COLO829 (cell line): ENCODE results near the gene GTF2A1L.
"Not testable (repeated sequence)": the region's sequence is repeated elsewhere in the genome, so short reads cannot be mapped to it uniquely, and the experiment has no call there.

ENCODE experiments used
- DNase-seq: peaks from one replicate; pipeline ENCODE4 v3.0.0; 2012; ENCODE audit warnings: low spot score

GTF2A1L gene

DNA sequence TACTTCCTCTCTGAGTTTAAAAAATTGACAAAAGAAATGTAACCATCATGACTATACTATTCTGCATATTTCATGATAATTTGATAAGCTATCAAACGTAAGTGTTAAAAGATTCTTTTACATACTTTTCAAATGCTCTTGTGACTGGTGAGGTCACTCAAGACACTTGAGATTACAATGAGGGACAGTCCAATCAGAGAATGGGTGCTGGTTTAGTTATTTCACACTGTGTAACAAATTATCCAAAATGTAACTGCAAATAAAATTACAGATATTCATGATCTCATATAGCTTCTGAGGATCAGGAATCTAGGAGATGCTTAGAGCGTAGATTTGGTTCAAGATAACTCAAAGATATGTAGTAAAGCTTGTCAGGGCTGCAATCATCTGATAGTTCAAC, 4.4 kb upstream of the GTF2A1L start:
- no peak for DNase-seq

DNA sequence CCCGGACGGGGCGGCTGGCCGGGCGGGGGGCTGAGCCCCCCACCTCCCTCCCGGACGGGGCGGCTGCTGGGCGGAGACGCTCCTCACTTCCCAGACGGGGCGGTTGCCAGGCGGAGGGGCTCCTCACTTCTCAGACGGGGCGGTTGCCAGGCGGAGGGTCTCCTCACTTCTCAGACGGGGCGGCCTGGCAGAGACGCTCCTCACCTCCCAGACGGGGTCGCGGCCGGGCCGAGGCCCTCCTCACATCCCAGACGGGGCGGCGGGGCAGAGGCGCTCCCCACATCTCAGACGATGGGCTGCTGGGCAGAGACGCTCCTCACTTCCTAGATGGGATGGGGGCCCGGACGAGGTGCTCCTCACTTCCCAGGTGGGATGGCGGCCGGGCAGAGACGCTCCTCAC, 3.1 kb upstream of the GTF2A1L start:
- not testable (repeated sequence) for DNase-seq

DNA sequence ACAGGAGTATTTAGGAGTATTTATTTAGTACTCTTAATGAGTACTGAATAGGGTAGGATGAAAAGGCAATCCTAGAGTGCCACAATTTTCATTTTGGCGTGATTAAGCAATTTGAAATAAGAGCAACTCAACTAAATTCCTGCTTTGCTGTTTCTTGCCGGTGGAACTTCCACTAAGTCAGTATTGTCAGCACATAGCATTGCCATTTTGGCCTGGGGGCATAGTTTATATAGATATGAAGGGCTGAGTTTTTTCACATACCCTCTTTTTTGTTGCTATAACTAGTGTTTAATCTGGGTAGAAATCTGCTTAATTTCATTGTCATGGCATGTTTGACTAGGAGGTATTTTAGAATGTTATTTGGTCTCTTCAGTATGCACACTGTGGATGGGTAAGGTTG, 1.9 kb downstream of the GTF2A1L start:
- no peak for DNase-seq

DNA sequence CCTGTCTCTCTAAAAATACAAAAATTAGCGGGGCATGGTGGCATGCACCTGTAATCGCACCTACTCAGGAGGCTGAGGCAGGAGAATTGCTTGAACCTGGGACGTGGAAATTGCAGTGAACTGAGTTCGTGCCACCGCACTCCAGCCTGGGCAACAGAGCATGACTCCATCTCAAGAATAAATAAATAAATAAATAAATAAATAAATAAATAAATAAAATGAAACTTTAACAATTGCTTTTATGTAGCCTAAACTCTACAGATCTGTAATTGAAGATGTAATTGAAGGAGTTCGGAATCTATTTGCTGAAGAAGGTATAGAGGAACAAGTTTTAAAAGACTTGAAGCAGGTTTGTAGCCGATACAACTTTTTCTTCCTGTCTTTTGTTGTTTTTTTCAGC, 2.9 kb downstream of the GTF2A1L start:
- no peak for DNase-seq

DNA sequence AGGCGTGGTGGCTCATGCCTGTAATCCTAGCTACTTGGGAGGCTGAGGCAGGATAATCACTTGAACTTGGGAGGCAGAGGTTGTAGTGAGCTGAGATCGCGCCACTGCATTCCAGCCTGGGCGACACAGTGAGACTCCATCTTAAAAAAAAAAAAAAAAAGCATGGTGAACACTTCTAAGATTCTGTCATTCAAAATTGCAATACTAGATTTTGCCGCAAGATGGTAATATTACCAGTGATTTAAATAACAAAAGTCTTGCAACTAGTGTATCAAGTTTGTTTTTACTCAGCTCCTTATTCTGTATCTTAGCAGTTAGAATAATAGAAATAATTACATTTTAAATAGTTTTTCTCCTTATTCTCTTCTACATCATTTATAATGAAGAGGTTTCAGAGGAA, 5.0 kb downstream of the GTF2A1L start:
- not testable (repeated sequence) for DNase-seq

DNA sequence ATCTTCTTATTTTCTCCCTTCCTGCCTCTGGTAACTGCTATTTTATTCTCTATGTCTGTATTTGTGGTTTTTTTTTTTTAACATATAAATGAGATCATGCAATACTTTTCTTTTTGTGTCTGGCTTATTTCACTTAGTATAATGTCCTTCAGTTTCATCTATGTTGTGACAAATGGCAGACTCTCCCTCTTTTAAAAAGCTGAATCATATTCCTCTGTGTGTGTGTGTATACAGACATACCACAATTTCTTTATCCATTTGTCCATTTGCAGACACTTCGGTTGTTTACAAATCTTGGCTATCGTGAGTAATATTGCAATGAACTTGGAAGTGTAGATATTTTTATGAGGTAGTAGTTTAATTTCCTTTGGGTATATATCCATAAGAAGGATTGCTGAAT, 7.0 kb downstream of the GTF2A1L start:
- no peak for DNase-seq

DNA sequence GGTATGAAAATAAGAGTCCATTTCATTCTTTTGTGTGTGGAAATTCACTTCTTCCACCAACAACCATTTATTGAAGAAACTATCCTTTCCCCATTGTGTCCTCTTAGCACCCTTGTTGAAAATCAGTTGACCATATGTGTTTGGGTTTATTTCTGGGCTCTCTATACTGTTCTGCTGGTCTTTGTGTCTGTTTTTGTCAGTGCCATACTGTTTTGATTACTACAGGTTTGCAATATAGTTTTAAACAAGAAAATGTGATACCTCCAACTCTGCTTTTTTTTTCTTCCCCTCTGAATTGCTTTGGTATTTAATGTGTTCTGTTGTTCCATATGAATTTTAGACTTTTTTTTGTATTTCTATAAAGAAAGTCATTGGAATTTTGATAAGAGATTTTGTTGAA, 8.4 kb downstream of the GTF2A1L start:
- no peak for DNase-seq

DNA sequence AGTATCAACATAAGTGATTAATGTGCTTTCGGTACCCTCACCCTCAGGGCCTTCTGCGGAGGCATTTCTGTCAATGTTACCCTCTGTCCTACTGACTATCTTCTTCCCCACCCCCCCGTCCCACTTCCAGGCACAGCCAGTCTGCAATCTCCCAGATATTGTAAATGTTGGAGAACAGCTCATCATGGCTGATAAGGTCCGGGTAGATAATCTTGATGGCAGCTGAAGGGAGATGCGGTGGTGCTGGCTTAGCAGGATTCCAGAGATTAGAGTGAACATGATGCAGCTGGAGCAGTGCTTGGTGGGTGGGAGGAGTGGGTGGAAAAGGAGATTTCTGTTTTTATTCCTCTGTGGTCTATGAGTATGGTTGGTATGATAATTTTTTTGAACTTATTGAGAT, 15.5 kb downstream of the GTF2A1L start:
- no peak for DNase-seq

DNA sequence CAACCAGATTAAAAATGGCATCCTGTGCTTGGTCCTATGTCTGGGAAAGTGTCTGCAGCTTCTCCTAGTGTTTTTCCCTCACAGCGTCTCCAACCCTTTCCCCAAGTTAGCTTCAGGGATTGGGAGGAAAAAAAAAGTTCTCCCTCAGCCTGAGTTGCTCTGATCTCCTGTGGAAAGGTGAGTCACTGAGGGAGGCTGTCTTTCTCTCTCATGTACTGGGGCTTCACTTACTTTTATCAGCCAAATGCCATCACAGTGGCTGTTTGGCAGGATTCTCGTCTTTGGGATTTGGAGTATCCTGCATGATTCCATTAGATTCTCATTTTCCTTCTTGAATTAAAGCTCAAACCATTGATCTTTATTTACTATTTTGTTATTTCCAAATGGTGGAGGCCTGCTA, 18.1 kb downstream of the GTF2A1L start:
- DNase-seq, result no peak

DNA sequence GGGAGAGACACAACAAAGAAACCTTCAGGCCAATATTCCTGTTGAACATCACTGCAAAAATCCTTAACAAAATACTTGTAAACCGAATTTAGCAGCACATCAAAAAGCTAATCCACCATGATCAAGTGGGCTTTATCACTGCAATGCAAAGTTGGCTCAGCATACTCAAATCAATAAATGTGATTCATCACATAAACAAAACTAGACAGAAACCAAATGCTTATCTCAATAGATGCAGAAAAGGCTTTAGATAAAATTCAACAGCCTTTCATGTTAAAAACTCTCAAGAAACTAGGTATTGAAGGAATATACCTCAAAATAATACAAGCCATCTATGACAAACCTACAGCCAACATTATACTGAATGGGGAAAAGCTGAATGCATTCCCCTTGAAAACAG, 20.6 kb downstream of the GTF2A1L start:
- no peak for DNase-seq

DNA sequence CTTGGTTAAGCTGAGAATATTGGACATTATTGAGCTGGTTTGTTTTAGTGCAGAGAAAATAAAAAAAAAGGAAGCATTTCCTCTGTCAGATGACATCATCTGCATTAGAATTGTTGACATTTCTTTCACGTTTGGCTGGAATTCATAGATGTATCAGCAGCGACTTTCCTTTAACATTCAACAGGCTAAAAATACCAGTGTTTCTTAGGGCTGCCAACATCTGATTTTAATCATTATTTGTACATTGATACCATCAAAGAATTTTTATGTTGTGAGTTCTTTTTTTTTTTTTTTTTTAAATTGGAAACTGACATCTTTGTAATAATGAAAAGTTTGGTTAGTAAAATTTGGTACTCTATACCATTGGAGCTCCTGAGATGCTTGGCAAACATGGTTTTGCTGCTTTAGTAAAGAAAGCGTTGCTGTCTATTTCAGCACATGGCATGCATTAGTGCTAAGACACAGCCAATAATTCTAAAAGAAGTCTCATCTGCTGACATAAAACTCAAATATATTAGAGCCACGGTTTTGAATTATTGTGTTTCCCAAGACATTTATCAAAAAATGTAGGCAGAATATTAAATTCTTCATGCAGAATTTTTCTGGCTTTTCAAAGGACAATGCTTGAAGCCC, 33.6 kb downstream of the GTF2A1L start:
- no peak for DNase-seq

DNA sequence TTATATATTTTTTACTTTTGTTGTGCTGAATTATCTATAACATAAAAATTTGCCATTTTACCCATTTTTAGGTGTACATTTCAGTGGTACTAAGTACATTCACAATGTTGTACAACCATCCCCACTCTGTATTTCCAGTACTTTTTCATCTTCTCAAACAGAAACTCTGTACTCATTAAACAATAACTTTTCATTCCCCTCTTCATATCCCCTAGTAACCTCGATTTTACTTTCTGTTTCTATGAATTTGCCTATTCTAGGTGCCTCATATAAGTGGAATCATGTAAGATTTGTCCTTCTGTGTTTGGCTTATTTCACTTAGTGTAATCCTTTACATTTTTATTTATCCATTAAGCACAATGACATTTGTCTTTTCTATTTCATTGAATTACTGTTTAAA, 51.3 kb downstream of the GTF2A1L start:
- DNase-seq, result no peak

DNA sequence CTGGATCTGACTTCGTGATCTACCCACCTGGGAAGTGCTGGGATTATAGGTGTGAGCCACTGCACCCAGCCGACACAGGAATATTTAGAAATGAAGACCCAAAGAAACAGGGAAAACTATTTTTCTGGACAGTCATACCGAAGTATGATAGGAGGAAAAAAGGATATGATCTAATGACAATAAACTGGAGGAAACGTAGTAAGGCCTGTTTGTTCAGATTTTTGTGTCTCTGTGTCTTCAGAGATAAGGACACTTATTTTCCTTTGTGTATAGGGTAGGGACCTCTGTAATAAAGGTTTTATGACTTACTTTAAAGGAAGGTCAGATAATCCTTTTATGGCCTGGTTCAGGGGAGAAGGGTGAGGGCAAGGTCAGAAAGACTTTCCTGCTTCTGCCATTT, 55.9 kb downstream of the GTF2A1L start:
- DNase-seq, result no peak

DNA sequence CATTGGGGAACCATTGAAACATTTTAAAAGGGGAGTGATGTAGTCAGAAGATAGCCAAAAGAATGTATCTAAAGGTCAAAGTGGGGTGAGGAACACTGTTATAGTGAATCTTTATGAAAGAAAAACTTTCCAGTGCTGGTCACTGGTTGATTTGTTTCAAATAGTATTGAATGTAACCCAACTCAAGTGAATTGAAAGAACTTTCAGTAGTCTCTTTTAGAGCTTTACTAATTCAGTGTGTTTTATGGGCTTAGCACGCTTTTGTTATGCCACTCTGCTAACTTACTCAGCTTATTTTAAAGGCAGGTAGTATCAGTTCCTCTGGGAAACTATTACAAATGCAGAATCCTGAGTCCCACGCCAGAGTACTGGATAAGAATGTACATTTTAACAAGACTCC, 57.3 kb downstream of the GTF2A1L start:
- no peak for DNase-seq

DNA sequence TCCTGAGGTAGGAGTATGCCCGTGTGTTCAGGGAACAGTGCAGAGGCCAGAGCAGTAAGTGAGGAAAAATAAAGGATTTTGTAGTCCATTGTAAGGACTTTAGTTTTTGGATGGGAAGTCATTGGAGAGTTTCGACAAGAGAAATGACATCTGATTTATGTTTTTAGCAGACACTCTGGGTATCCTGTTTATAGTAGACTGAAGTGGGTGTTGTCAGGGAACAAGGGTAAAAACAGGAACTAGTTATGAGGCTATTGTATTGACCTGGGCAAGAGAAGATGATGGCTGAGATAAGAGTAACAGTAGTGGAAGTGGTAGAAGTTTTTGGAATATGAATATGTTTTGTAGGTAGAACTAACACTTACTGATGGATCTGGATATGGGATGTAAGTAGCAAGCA, 59.8 kb downstream of the GTF2A1L start:
- no peak for DNase-seq

DNA sequence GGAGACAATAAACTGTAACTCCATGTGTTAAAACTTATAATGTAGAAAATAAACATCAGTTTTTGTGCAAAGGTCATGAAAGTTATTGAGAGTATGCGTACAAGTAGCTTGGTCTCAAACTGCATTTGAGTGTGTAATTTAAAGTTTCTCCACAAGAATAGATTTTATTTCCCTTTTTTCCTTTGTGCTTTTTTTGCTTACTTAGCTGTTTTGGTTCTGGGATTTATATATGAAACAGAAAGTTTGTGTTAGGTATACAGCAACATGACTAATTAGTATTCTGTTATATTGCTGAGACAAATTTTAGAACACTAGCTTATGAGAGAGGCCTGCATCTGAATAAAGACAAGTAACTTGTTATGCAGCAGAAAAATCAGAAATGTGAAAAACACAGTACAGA, 67.5 kb downstream of the GTF2A1L start:
- no peak for DNase-seq

DNA sequence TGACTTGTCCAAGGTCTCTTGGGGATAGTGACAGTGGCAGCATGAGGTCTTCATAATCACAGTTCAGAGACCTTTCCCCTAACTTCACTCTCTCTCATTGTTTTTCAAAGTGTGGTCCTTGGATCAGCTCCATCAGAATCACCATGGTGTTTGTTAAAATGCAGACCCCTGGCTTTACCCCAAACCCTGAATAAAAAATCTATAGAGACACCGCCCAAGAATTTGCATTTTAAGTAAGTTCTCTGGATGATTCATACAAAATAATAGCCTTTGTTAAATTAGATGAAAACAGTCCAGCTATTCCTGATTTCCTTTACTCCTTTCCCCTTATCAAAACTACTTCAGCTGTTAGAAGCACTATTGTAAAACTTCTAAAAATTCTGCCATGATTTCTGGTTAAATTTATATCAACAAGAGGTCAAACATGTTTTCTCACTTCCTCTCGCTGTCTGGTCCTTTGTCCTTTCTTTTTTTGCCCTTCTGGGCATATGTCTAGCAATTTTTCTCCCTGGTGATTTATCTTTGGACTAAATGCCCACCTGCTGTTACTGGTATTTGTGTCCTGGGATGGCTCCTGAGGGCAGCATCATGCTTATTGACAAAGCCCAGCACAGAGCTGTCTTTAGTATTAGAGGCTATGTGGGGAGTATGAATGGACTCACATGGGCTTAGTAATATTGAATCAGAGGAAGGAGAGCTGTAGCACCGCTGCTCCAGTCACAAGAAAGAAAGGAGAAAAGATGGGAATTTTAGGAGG, 74.5 kb downstream of the GTF2A1L start:
- no peak for DNase-seq

DNA sequence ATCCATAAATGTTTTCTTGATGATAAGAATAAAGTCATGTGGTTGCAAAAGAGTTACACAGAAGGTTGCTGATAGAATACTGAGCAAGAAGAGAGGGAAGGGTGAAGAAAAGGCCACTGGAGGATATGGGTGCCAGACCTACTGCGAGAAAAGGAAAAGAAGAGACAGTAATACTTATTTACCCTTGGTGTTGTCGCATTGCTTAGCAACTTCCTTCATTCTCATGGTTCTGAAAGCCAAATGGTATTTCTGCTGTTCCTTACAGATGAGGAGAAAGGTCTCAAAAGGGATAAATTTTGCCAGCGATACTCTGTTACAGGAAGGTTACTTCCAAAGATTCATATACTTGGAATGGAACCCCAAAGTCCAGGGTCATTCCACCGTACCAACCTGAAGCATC, 75.4 kb downstream of the GTF2A1L start:
- no peak for DNase-seq

DNA sequence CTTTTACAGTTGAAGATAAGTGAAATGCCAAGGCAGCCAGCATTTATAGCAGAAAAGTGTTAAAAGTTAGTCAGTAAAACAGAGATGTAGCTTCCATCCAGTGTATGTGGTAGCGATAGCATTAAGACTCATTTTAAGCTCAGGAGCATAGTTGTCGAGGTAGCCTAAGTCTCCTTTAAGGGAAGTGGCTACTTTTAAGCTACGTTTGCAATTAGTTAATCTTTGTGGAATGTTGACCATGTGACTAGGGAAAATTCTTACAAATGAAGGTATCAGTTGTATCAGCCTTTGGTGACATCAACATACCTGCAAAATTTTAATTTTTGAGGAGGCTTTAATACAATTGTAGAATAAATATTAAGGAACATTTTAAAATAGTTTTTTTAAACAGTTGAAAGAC, 76.0 kb downstream of the GTF2A1L start:
- DNase-seq, result no peak

DNA sequence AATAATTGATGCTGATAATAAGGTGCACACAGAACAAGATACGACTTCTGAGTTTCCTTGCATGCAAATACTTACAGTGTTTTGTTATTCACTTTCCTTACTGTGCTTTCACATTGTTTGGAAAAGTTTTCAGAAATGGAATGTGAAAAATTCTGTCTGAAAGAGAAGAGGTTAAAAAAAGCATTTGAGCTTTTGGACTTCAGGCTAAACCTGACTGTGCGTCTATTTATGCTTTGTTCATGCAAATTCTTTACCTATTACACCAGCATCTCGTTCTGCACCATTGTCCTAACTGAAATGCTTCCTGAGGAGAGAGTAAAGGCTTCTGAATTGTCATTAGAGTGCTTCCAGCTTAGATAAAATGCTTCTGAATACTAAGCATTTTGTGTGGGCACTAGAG, 76.5 kb downstream of the GTF2A1L start:
- DNase-seq, result no peak

DNA sequence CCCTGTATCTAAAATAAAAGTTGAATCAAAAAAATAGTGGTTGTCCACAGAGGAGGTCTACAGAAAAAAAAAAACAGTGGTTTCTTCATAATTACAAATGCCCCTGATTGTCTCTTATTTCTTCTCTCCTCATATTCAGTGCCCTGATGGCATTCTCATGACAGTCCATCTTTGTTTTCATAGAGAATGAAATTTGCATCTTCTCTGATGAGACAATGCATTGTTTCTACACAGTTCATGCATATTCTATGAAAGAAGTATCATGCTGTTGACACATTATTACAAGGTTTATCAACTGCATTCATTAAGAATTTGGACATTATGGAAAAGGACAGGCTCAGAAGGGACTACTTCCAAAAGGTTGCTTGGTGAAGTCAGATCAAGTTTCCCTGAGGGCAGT, 78.3 kb downstream of the GTF2A1L start:
- no peak for DNase-seq

DNA sequence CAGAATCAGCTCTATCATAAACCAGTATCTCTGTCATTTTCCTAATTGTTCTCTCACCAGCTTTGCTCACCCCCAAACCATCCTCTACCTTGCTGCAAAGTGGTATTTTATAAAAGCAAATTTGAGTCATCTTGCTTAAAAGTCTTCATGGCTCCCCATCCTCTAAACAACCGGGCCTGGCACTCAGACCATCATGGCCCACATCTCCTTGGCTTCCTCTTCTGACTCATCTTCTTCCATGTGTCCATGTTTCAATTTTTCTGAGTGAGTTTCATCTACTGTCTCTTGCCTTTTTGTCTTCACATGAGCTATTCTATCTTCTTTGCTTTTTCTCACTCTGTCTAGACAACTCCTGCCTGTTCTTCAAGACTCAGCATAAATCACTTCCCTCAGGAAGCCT, 79.2 kb downstream of the GTF2A1L start:
- DNase-seq, result no peak

DNA sequence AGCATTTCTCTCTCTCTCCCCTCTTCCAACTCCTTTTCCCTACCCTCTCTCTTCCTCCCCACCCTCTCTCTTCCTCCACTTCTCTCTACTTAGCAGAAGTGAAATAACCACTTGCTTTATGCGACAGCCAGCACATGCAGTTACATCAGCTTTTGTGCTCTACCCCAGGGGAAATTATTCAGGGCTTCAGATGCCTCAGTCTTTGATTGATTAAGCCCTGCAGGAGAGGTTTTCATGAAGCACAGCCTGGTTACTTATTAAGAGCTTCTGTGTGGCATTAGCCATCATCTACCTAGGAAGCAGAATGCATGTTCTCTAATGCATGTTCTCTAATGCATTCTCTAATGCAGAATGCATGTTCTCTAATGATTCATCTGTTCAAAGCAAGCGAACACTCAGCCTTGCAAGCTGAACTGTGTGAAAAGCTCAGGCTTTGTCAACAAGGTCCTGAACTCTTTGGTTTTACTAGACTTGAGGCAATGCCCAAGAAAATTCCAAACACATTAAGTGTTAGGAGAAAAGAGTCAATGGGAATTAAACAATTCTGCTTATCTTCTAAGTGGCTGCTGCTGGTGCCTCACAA, 81.8 kb downstream of the GTF2A1L start:
- no peak for DNase-seq

DNA sequence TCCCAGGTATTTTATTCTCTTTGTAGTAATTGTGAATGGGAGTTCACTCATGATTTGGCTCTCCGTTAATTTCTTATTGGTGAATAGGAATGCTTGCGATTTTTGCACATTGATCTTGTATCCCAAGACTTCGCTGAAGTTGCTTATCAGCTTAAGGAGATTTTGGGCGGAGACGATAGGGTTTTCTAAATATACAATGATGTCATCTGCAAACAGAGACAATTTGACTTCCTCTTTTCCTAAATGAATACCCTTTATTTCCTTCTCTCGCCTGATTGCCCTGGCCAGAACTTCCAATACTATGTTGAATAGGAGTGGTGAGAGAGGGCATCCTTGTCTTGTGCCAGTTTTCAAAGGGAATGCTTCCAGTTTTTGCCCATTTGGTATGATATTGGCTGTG, 86.0 kb downstream of the GTF2A1L start:
- not testable (repeated sequence) for DNase-seq
